ENCODE results near the gene SIAH2.
A peak's percentile ranks its signal among the peaks of the same experiment; 100 is the strongest.

Gene SIAH2

GRCh38 chr3:150775001-150775599 is 12.1 kb upstream of the SIAH2 start:
- no peak for DNase-seq (ENCODE audit: low read depth in 2 of 2)

GRCh38 chr3:150773616-150774192 is 10.7 kb upstream of the SIAH2 start:
- DNase-seq (ENCODE audit: low read depth in 2 of 2), result no peak

DNA sequence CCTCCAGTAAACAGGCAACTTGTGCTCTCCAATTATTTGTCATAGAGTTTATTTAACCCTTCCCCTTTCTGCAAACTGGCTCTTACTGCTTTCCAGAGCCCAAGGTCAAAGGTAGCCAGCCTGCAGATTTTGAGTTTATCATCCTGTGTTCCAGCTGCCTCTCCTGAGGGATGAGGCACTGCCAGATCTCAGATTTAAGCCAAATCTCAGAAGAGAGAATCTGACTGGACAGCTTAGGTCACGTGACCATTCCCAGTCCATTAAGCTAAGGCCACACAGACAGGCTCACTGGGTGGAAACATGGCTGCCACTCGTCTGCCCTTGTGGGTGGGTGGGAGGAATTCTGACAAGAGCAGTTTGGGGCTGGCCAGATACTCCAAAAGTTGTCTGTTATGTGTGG is 8.6 kb upstream of the SIAH2 start:
- DNase-seq (ENCODE audit: low read depth in 2 of 2), result no peak

DNA sequence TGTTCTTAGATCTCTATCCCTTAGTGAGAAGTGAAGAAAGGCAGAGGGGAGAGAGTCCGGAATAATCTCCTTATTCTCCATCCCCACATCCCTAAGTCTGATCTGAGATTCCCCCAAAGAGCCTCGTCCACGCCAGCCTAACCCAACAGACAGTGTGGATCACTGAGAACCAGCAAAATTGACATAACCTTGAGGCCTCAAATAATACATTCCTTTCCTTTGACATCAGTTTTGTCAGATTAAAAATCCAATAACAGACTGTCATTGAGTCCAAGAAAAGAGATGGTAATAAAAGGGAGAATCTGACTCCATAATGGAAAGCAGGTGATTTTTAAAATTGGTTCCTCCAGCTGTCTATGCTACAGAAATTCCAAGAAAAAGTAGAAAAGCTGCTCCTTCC is 7.7 kb upstream of the SIAH2 start:
- DNase-seq (ENCODE audit: low read depth in 2 of 2), result no peak

GRCh38 chr3:150766742-150767141 is 3.8 kb upstream of the SIAH2 start:
- no peak for DNase-seq (ENCODE audit: low read depth in 2 of 2)

DNA sequence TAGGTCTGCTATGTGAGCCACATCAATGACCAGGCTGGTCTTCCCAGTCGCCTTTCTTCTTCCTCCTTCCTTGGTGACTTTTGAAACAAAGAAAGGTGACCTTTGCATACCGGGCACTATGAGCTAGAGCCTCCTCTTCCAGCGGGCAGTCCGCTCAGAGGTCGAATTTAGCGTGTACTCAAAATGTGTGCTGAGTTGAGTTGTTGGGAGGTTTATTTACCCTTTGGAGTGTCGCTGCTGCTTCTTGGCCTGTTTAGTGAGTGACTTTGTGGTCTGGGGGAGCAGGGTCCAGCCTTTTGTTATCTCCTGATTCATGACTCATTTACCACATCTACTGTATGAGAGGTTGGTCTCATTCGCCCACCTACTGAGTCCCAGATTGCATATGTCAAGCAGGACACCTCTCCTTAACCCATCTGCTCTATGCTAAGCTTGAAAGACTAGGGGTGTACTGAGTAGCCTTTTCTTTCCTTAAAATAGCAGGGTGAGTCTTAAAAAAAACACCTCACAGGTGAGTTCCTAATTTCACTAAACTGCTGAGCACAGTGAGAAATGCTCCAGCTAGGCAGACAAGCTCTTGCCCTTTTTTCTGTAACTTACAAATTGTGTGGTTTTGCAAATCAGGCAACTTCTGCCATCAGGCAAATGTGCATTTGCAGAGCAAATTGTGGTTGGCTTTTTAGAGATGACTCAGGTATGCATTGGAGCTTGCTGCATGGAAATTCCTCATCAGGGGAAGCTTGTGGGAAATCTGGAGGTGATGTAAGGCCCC is 3.2 kb upstream of the SIAH2 start:
- no peak for DNase-seq (ENCODE audit: low read depth in 2 of 2)

GRCh38 chr3:150764967-150765366 is 2.0 kb upstream of the SIAH2 start:
- DNase-seq (ENCODE audit: low read depth in 2 of 2), result no peak

- DNase-seq (ENCODE audit: low read depth in 2 of 2), result no peak
Observed at GRCh38 chr3:150764566-150764965, 1.6 kb upstream of the SIAH2 start.

GRCh38 chr3:150763841-150764483 is 993 bp upstream of the SIAH2 start:
- DNase-seq (ENCODE audit: low read depth in 2 of 2), result peak; percentile 14 to 33

- DNase-seq (ENCODE audit: low read depth in 2 of 2), result no peak
Observed at GRCh38 chr3:150762662-150763121, 277 bp downstream of the SIAH2 start.

DNA sequence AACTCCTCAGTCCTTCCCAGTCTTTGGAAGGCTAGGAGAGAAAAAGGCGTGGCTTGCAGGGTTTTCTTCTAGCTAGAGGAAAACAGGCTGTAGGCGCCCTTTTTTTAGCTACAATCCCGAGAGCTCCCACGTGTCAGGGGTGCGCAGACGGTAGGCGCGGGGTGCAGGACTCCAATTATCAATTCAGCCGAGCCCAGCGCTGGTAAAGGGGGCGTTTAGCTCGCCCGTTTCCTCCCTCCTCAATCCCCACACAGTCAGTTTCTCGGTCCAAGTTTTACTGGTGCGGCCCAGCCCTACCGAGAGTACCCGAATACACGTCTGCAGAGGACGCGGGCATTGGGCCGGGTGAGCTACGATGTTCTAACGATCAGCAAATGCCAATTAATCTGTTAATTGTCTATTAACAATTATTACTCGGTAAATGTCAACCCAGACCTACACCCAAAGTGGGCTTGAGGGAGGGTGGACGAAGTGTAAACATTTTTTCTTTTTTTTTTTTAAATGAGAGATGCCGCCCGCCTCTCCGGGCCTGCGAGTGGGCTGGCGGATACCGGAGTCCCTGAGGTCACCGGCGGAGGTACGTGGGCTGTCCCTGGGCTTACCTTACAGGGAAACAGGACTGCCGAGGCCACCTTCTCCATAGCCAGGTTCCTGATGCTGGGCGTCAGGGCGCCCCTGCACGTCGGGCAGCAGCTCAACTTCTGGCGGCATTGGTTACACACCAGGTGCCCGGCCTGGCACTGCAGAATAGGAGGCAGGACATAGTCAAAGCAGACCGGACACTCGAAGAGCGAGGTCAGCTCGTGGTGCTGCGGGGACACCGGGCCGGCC is 923 bp downstream of the SIAH2 start:
- peak in 1 of 2 donors; percentile 27 for DNase-seq (ENCODE audit: low read depth in 2 of 2)

GRCh38 chr3:150760431-150761200 is 2.4 kb downstream of the SIAH2 start:
- DNase-seq (ENCODE audit: low read depth in 2 of 2), result peak in 1 of 2 donors; percentile 28

GRCh38 chr3:150759947-150760346 is 3.0 kb downstream of the SIAH2 start:
- no peak for DNase-seq (ENCODE audit: low read depth in 2 of 2)

DNA sequence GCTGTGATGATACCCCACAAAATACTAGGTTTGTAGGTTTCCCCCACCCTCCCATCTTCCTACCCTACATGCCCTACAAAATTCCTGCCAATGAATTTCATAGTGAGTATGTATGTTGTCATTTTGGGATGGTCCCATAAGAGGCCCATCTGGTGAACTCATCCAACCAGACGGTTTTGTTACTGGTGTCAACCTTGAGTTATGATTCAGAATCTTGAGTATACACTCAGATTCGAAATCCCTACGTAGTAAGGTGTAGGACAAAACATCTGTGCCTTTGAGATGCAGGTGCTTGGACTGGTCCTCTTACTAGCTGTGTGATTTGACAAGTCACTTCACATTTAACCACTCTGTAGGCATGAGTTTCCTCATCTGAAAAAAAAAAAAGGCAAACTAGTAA is 3.6 kb downstream of the SIAH2 start:
- no peak for DNase-seq (ENCODE audit: low read depth in 2 of 2)

- no peak for DNase-seq (ENCODE audit: low read depth in 2 of 2)
Observed at GRCh38 chr3:150757768-150758167, 5.2 kb downstream of the SIAH2 start.

DNA sequence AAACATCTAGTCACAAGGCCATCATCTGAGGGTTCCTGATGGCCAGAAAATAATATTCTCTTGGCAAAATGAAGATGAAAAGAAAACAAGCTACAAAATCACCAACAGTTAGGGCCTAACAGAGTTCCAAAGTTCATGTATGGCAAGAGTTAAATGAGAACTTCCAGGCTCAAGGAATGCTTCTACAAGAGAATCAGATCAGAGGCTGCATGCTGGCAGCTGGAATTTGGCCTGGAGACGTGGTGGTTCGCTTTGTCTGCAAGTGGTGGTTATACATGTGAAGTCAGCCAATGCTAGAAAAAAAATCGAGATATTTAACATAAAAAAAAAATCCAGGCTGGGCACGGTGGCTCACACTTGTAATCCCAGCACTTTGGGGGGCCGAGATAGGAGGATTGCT is 5.6 kb downstream of the SIAH2 start:
- no peak for DNase-seq (ENCODE audit: low read depth in 2 of 2)

- no peak for DNase-seq (ENCODE audit: low read depth in 2 of 2)
Observed at GRCh38 chr3:150756491-150757059, 6.4 kb downstream of the SIAH2 start.

DNA sequence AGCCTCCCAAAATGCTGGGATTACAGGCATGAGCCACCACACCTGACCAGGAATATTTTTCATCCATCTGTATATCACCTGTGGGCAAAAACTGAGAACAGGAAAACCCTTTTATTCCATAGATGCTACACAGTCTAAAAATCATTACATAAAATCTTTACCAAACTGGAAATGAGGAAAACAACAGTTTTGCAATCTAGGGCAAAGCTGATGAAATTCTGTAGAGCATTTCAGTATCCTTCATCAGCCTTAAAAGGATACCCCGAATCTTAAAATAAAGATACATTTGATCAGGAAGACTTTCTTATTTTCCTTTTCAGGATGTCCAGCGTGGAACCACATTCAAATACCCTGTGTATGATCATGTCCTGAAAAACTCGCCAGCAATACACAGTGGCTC is 7.1 kb downstream of the SIAH2 start:
- DNase-seq (ENCODE audit: low read depth in 2 of 2), result no peak

DNA sequence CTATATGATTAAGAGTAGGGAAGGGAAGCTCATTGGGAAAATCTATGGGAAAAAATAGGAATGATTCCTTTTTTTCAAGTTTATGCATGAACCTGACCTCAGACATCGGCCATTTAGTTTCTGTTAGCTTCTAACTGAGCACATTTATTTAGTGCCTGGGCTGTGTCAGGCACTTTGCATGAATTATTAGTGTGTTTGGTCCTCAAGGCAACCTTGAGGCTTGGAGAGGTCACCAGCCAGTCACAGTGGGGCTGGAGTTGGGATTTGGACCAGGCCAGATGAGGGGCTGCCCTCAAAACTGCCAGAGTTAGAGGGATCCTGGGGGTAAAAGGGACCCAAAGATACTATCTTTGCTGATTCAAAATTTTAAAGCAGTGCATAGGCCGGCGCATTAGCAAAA is 8.1 kb downstream of the SIAH2 start:
- no peak for DNase-seq (ENCODE audit: low read depth in 2 of 2)

DNA sequence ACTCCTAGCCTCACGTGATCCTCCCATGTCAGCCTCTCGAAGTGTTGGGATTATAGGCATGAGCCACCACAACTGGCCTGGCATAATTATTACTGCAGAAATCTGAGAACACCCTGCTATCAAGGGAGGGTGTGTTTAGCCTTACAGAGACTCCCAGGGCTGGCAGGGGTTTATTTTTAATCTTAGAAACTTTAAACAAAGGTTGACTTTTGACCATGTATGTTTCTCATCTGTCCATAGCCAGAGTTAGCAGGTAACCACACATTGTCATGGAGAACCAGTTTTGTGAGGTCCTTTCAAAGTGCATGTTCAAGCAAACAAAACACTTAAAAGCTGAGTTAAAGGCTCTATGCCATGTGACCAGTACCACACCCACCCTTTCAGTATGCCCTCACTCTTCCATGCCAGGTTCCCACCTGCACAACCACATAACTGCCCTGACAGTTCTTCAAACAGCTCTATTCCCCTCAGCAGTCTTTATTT is 11.1 kb downstream of the SIAH2 start:
- no peak for DNase-seq (ENCODE audit: low read depth in 2 of 2)
